HG03280 (cell line): ENCODE measurements around the gene STARD13.

Source experiments
- ATAC-seq: cut with Tn5 transposase; IDR thresholded peaks from one replicate; pipeline ENCODE4 v1.9.1; 2021; ENCODE audit warnings: mild to moderate bottlenecking, moderate library complexity; ENCODE audit not compliant: unreplicated experiment

STARD13 gene

DNA sequence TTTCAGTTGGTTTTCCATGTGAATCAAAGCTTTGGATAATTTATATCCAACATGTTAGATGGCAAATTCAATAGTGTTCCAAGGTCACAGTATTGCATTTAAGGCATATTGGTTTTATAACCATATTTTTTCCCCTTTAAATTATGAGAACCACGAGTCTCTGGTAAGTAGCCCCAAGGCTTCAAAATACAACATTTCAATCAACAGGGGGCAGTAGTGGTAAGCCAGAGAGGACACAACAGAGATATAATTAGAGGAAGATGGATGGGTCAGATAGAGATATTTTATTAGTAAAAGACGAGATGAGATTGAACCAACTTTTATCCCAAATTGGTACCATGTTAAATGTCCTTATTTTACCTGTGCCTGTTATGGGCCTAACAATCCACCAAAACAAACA is 216.2 kb downstream of the STARD13 start:
- ATAC-seq, result no peak

DNA sequence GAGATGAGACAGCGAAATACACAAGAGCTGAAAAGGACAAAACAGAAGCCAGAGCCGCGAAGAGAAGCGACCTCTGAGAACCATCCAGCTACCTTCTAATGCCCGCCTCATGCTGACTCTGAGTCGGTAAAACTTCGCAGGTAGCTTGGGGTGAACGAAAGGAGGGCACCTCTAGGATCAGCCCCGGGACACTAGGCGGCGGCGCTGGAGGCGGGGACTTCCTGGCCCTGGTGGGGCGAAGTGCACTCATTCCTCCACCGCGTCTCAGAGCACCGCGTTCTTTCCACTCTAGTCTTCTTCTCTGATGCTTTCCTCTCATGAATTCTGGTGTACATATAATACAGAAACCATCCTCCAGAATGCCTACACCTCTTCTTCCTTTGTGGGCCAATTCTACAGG is 219.2 kb downstream of the STARD13 start:
- ATAC-seq, result no peak

DNA sequence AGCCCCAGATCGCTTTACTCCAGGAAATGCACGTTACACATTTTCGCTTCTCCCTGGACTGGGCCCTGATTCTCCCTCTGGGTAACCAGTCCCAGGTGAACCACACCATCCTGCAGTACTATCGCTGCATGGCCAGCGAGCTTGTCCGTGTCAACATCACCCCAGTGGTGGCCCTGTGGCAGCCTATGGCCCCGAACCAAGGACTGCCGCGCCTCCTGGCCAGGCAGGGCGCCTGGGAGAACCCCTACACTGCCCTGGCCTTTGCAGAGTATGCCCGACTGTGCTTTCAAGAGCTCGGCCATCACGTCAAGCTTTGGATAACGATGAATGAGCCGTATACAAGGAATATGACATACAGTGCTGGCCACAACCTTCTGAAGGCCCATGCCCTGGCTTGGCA is 224.7 kb downstream of the STARD13 start:
- no peak for ATAC-seq

DNA sequence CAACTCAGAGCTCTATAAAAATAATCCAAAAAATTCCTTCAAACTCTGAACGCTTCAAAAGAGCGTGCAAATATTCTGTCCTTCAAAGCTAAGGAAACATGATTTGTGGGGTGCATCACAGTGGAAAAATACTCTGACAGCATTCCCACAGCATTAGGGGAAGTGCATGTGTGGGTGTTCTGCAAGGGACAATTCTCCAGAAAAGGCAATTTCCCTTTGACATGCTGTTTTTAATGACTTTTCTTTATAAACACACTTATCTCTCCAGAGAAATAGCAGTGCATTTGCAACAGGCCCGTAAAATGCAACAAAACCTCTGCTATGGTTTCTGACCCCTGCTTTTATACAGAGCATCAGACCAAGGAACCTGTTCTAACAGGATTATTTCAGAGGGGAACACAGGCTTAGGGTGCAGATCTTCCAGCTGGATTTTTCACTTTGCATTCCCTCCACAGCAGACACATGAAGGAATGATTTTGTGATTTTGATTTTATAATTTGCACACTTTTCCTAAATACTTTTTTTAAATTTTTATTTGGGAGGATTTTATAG is 226.7 kb downstream of the STARD13 start:
- ATAC-seq, result no peak

DNA sequence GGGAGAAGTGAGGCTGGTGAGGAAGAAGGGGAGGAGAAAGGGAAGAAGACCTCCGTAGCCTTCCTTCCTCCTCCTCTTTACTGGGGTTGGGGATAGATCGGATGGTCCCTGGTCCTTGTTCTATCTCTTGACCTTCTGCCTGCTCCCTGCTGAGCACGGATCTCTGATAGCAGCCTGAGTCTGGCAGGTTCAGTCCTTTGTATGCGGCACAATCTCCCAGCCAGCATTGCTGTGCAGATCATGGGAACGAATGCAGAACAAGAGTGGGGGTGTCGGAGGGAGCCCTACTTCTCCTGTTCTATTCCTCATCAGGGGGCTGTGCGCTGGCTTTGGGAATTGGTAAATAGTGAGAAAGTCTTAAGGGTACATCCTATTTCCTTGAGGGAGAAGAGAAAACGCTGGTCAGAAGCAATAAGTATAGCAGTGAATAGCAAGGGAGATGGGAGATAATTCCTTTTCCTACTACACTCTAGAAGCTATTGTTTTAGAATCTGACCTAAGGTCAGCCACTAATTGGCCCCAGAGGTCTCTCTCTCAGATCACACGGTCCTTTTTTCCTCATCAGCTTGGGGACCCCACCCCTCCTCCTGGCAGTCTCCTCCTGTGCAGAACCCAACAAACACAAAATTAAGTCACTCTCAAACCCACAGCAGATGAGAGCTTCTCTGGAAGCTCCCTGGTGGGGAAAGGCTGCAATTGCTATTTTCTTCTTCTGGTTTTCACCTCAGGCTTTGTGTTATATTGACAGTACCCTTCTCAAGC is 228.4 kb downstream of the STARD13 start:
- ATAC-seq, result peak; percentile 66

DNA sequence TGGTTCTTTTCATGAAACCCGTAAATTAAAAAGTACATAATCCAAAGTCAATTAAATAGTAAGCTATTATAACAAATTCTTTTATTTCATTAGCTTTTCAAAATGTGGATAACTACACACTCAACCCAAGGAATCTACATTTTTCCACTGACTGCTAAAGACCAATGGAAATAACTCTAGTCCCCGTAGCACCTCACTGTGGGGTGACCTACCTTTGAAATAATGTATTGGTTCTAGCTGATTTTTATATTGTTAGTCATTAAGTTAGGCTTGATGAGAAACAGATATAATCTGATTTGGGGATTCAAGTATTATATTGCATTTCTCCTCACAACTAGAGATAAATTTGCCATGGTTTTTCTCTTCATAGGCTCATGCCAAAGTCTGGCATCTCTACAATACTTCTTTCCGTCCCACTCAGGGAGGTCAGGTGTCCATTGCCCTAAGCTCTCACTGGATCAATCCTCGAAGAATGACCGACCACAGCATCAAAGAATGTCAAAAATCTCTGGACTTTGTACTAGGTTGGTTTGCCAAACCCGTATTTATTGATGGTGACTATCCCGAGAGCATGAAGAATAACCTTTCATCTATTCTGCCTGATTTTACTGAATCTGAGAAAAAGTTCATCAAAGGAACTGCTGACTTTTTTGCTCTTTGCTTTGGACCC is 232.0 kb downstream of the STARD13 start:
- ATAC-seq, result no peak
